ELR (cell line): ENCODE results near the gene KDM4C.

Experiments used
- DNase-seq: peaks from one replicate; pipeline ENCODE4 v3.0.0-alpha.2; 2015; ENCODE audit warnings: low read depth

Gene KDM4C

GRCh38 chr9:7045361-7045760 lies 287.6 kb downstream of the KDM4C start:
- DNase-seq = peak; percentile 8

- DNase-seq = no peak
Observed at GRCh38 chr9:7051711-7052110, 293.9 kb downstream of the KDM4C start.

GRCh38 chr9:7053903-7054302 lies 296.1 kb downstream of the KDM4C start:
- no peak for DNase-seq

DNA sequence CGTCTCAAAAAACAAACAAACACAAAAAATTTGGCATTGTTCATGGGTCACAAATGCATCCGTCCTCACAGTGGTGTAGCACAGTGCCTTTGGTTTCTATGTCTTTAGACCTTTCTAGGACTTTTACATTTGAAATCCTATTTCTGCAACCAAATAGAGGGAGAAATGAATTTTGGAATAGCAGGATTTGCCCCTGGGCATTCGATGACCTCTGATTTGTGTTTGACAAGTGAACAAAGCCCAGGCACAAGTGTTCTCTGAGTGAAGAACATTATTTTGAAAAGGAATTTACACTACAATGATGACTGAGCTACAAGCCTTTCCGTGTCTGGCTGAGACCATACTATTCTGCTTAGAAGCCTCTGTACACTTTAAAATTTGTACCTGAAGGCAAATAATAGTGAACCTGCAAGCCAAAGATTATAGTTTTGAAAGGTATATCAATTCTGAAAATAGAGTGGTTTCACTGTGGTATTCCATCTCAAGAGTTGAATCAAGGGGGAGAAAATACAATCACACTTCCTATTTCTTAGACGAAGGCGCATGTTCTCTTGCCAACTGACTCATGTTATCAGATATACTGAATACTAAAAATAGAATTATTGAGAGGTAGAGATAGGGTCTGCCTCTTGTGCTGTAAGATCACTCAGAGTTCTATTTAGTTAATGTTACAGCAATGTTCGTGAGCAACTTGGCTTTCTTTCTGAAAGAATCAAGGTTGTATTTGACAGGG lies 297.6 kb downstream of the KDM4C start:
- DNase-seq = no peak

DNA sequence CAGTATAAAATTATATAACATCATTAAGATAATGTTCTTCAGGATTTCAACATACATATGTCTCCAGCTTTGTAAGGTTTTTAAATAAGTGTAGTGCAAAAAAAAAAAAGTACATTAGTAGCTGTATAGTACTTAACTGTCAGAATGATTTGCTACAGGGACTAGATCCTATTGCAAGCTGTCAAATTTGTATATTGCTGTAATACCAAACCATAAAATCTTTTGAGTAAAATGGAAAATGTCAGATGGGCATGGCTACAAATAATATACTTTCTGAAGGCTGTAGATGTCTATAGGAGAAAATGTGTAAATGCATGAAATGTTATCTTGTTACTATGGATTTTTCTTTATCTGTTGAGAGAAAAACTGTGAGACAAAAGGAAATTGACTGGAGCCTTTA lies 298.5 kb downstream of the KDM4C start:
- no peak for DNase-seq

DNA sequence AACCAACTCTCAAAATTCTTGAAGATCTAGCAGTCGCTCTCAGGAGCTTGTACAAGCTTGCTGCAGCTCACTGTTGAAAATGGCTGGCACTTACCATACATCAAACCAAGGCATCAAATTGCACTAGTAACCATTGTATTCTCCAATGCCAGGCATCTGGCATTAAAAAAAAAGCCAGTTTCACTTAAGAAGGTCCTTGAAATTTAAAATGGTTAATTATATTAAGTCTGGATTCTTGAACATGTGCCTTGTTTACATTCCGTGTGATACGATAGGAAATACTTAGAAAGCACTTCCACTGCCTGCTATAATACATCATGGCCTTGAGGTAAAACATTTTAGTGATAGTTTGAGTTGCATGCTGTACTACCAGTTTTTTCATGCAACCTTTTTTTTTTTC lies 300.7 kb downstream of the KDM4C start:
- DNase-seq = no peak

DNA sequence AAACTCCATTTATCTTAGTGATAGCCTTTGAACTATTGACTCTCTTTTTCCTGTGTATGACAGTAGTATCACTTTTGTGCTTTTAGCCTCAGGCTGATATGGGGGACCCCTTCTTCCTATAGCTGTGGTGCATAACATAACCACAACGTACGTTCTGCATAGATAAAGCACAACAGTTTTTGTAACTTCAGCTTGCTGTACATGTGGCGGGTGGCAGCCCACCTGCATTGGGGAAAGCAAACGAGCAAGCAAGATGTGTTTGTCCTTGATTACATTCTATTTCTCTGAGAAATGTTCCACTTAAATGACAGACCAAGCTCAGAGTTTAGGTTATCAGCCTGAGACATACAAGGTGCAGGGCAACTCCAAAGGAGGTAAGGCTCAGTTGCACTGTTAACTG lies 309.4 kb downstream of the KDM4C start:
- no peak for DNase-seq

- no peak for DNase-seq
Observed at GRCh38 chr9:7071916-7072315, 314.1 kb downstream of the KDM4C start.

GRCh38 chr9:7073706-7074105 lies 315.9 kb downstream of the KDM4C start:
- no peak for DNase-seq

DNA sequence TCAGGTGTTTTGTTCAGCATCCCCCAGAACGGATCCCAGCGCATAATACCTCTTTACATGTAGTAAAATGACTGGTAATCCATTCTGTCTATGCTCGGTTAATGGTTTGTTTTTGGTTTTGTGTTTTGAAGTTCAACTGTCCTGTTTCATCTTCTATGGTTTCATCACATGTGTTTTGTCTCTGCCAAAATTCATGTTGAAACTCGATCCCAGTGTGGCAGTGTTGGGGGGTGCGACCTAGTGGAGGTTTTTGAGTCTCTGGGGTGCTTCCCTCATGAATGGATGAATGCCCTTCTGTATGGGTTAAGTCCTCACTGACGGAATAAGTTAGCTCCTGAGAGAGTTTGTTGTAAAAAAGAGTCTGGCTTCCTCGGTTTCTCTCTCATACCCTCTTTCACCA lies 317.4 kb downstream of the KDM4C start:
- no peak for DNase-seq

GRCh38 chr9:7079051-7079450 lies 321.3 kb downstream of the KDM4C start:
- DNase-seq = no peak

DNA sequence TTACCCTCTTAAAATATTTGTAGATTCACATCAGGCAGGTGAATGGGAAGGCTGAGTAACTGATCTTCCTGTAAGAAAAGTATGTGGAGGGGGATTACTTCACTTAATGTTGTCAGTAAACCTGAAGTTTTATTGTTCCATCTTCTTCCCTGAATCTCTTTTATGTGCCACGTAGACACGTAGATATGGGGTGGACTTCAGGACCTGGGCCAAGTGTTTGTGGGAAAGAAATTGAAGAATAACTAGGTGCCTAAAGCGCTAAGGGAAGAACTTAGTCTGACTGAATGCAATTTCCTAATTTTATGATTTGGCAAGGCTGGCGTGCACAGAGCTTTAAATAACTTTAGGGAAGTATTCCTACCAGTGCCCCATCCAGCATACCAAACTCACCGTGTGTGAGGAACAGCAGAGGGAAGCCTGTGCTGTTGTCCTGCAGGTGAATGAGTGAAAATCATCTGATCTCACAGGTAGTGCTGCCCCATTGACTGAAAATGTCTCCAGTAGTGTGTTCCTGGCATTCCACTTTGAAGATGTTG lies 323.4 kb downstream of the KDM4C start:
- DNase-seq = no peak

GRCh38 chr9:7083192-7083591 lies 325.4 kb downstream of the KDM4C start:
- no peak for DNase-seq

- DNase-seq = no peak
Observed at GRCh38 chr9:7085357-7085756, 327.6 kb downstream of the KDM4C start.

GRCh38 chr9:7086389-7086788 lies 328.6 kb downstream of the KDM4C start:
- no peak for DNase-seq

DNA sequence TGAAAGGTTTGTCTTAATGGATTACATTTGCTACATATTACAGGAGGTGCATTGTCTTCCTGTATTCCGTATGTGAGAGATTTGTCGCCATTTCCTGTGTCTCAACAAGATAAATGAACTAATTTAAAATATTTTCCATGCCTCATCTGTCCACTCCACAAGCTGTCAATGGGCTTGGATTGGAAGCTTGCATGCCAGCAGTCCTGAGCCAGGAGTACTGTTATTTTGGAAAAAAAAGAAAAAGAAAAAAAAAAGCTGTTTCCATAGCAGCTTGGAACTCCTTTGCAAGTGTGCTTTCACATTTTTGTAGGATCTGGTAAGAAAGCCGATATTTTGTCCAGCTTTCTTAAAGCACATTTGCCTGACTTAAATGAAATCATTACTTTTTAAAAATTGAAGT lies 330.8 kb downstream of the KDM4C start:
- DNase-seq = no peak

- DNase-seq = no peak
Observed at GRCh38 chr9:7089406-7090193, 331.8 kb downstream of the KDM4C start.

- DNase-seq = no peak
Observed at GRCh38 chr9:7093040-7093439, 335.3 kb downstream of the KDM4C start.

DNA sequence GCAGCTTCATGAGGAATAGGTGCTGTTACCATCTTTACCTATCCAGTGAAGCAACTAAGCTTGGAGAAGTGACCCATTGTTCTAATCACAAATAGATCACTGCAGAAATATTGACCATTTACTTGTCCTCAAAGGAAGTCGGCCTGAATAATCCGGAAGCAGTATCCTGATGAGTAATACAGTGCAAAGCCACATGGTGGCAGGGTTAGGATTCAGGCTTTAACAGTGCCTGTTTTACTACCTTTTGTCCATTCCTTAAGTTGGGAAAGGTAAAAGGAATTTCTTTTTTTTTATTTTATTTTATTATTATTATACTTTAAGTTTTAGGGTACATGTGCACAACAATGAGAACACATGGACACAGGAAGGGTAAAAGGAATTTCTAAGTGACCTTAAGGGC lies 336.3 kb downstream of the KDM4C start:
- peak; percentile 44 for DNase-seq

GRCh38 chr9:7094576-7094975 lies 336.8 kb downstream of the KDM4C start:
- DNase-seq = no peak

GRCh38 chr9:7095058-7095457 lies 337.3 kb downstream of the KDM4C start:
- DNase-seq = no peak

DNA sequence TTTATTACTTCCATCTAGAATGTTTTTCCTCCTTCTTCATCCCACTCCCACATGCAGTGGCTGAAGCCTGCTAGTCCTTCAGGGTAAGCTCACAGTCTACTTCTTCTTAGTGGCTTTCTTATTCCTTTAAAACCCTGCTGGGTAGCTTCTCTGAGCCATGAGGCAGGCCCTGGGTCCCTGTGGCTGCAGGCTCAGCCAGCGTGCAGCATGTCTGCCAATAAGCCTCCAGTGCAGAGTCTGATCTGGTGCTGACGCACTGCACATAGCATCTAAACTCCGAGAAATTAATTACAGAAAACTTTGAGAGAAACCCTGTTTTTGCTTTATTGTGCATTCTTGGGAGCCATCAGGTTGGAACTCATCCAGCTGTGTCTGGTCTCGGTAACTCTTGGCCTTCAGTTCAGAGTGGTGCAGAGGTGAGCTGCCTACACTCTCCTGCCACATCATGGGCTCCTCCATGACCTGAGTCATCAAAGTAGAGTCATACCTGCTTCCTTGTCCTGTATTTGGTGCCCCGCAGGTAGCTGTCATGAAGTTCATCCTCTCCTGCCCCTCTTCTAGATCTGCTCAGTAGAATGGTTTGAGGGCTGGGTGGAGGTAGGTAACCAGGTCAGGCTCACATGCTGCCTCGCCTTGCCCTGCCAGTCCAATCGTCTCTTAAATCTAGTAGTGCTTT lies 339.4 kb downstream of the KDM4C start:
- DNase-seq = no peak
